ENCODE results near the gene ELAVL3.

Gene ELAVL3

GRCh38 chr19:11421371-11422098 lies 59.3 kb downstream of the ELAVL3 start:
- TF ChIP-seq REST (IDR thresholded peaks at IDR 0.05; ENCODE audit: insufficient read depth in 1 of 2, low read depth in 2 of 2, low read length in 2 of 2) (no peak), POLR2AphosphoS5 (IDR thresholded peaks at IDR 0.05; ENCODE audit: low read depth, low read length) (no peak), SIN3A (IDR thresholded peaks at IDR 0.05; ENCODE audit: borderline replicate concordance, insufficient read depth, low read length) (no peak), FOXP2 (optimal IDR thresholded peaks at IDR 0.05; ENCODE audit: borderline replicate concordance, extremely low read depth, extremely low read length, insufficient read depth) (no peak), TAF1 (IDR thresholded peaks at IDR 0.05; ENCODE audit: borderline replicate concordance, insufficient read depth, low read length) (no peak)

- TF ChIP-seq POLR2AphosphoS5 (IDR thresholded peaks at IDR 0.05; ENCODE audit: low read depth, low read length): no peak
- TF ChIP-seq REST (IDR thresholded peaks at IDR 0.05; ENCODE audit: insufficient read depth in 1 of 2, low read depth in 2 of 2, low read length in 2 of 2): no peak
- TF ChIP-seq SIN3A (IDR thresholded peaks at IDR 0.05; ENCODE audit: borderline replicate concordance, insufficient read depth, low read length): no peak
- TF ChIP-seq FOXP2 (optimal IDR thresholded peaks at IDR 0.05; ENCODE audit: borderline replicate concordance, extremely low read depth, extremely low read length, insufficient read depth): no peak
- TF ChIP-seq TAF1 (IDR thresholded peaks at IDR 0.05; ENCODE audit: borderline replicate concordance, insufficient read depth, low read length): no peak
Observed at GRCh38 chr19:11420429-11421370, 60.1 kb downstream of the ELAVL3 start.

DNA sequence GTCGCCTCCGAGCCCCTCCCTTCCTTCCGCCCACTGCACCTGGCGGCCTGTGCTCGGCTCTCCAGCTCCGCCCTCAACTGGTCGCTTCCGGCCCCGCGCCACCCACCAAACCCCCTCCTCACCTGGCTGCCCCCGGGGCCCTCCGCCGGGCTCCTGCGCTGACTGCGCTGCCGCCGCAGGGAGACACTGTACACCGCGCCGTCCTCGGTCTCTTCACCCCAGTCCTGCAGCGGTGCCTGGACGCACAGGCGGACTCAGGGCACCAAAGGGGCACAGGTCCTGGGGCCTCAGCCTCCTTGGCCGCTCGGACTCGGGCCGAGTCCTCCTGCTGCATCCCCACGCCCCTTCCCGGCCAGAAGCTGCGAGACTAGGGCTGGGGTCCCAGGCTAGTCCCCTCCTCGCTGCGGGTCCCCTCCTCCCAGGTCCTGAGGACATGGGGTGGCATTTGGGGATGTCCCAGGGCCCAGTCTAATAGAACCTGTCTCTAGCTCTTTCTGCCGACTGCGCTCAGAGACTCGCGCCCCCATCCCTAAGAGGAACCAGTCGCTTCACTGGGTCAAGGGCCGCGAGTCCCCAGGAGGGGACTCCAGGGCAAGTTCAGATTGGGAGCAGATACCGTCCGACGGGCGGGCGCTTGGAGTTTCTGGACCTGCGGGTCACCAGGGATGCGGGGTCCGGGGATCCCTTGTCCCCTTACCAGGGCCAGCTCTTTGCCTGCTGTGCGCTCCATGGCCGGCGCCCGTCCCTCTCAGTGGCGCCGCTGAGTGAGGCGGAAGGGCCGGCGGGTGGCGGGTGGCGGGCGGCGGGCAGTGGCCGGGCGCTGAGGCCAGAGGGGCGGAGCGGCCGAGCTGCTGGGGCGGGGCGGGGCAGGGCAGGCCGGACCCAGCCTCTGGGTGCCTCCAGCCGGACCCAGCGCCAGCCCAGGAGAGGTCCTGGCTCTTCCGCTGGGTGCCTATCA lies 62.0 kb downstream of the ELAVL3 start, which contains the start of gene RGL3:
Gene RGL3 (minus strand): TSS at position 766 of the 958 bp plus-strand sequence. CDS start 36 bp downstream, at position 730.
- TF ChIP-seq POLR2AphosphoS5 (IDR thresholded peaks at IDR 0.05; ENCODE audit: low read depth, low read length) (no peak), SIN3A (IDR thresholded peaks at IDR 0.05; ENCODE audit: borderline replicate concordance, insufficient read depth, low read length) (no peak), TAF1 (IDR thresholded peaks at IDR 0.05; ENCODE audit: borderline replicate concordance, insufficient read depth, low read length) (no peak), FOXP2 (optimal IDR thresholded peaks at IDR 0.05; ENCODE audit: borderline replicate concordance, extremely low read depth, extremely low read length, insufficient read depth) (no peak), REST (IDR thresholded peaks at IDR 0.05; ENCODE audit: insufficient read depth in 1 of 2, low read depth in 2 of 2, low read length in 2 of 2) (no peak)

DNA sequence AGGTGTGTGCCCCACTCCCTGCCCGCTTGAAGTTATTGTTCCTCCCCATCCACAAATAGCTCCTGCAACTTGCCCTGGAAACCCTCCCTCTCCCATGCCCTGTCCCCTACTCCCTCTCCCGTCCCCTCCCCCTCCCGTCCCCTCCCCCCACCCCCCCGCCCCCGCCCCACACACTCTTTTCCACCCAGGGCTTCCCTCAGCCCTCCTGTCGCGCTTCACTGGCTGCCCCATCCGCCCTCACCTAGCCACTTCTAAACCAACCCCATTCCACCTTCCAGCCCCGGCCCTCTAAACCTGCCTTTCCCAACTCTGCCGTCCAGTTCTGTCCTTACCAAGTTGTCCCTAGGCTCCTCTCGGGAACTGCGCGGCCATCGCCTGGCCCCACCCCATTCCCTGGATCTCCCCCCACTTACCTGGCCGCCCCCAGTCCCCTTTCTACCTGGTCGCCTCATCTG lies 62.7 kb downstream of the ELAVL3 start:
- no peak for TF ChIP-seq REST (IDR thresholded peaks at IDR 0.05; ENCODE audit: insufficient read depth in 1 of 2, low read depth in 2 of 2, low read length in 2 of 2)
